Middle frontal gyrus (tissue), 1 donor: ENCODE measurements around the gene MYDGF.
A peak's percentile ranks its signal among the peaks of the same experiment; 100 is the strongest.
"Not testable (repeated sequence)": the region's sequence is repeated elsewhere in the genome, so short reads cannot be mapped to it uniquely, and the experiment has no call there.

Experiments used
- DNase-seq: peaks from one replicate; pipeline ENCODE4 v3.0.0-alpha.2; 2015; ENCODE audit warnings: low spot score; ENCODE audit errors: extremely low spot score

MYDGF gene

GRCh38 chr19:4669723-4670480 lies at the start of gene MYDGF:
MYDGF (minus strand) TSS chr19:4670342; CDS start chr19:4670334, 8 bp downstream.
- peak; percentile 81 for DNase-seq

GRCh38 chr19:4719499-4719866 lies 49.3 kb upstream of the MYDGF start:
- no peak for DNase-seq

- no peak for DNase-seq
These were observed 48.0 kb upstream of the MYDGF start for GRCh38 chr19:4717966-4718701.

- DNase-seq: no peak
These were observed 47.2 kb upstream of the MYDGF start for GRCh38 chr19:4717191-4717965.

GRCh38 chr19:4715529-4716221 lies 45.5 kb upstream of the MYDGF start:
- DNase-seq: no peak

GRCh38 chr19:4715178-4715528 lies 45.0 kb upstream of the MYDGF start:
- not testable (repeated sequence) for DNase-seq

- no peak for DNase-seq
These were observed 43.9 kb upstream of the MYDGF start for GRCh38 chr19:4714016-4714415.

- no peak for DNase-seq
These were observed 43.3 kb upstream of the MYDGF start for GRCh38 chr19:4713384-4713951.

- no peak for DNase-seq
These were observed 42.6 kb upstream of the MYDGF start for GRCh38 chr19:4712771-4713170.

- DNase-seq: no peak
These were observed 41.1 kb upstream of the MYDGF start for GRCh38 chr19:4711211-4711610.

GRCh38 chr19:4710281-4710600 lies 40.1 kb upstream of the MYDGF start:
- DNase-seq: no peak

- DNase-seq: no peak
These were observed 39.5 kb upstream of the MYDGF start for GRCh38 chr19:4709440-4710280.

- DNase-seq: no peak
These were observed 38.0 kb upstream of the MYDGF start for GRCh38 chr19:4707956-4708650.

- DNase-seq: no peak
These were observed 37.2 kb upstream of the MYDGF start for GRCh38 chr19:4707322-4707721.

- DNase-seq: no peak
These were observed 35.4 kb upstream of the MYDGF start for GRCh38 chr19:4705413-4706131.

- DNase-seq: no peak
These were observed 34.2 kb upstream of the MYDGF start for GRCh38 chr19:4704317-4704673.

GRCh38 chr19:4703671-4704316 lies 33.7 kb upstream of the MYDGF start:
- DNase-seq: no peak

- no peak for DNase-seq
These were observed 32.6 kb upstream of the MYDGF start for GRCh38 chr19:4702764-4703163.

GRCh38 chr19:4701557-4701956 lies 31.4 kb upstream of the MYDGF start:
- no peak for DNase-seq
